ENCODE measurements around the gene STXBP6. TPM values are rescaled to one million over a fixed set of nuclear protein-coding genes. Genes with fewer than 3 reads are reported as not detected.
A peak's percentile ranks its signal among the peaks of the same experiment; 100 is the strongest.

Gene STXBP6
- total and polyA plus RNA-seq, 2 of the 13 experiments (the other 11 are each of a cell fraction or from before 2014, with no cell fraction given) = 35.3 to 42.8 TPM

DNA sequence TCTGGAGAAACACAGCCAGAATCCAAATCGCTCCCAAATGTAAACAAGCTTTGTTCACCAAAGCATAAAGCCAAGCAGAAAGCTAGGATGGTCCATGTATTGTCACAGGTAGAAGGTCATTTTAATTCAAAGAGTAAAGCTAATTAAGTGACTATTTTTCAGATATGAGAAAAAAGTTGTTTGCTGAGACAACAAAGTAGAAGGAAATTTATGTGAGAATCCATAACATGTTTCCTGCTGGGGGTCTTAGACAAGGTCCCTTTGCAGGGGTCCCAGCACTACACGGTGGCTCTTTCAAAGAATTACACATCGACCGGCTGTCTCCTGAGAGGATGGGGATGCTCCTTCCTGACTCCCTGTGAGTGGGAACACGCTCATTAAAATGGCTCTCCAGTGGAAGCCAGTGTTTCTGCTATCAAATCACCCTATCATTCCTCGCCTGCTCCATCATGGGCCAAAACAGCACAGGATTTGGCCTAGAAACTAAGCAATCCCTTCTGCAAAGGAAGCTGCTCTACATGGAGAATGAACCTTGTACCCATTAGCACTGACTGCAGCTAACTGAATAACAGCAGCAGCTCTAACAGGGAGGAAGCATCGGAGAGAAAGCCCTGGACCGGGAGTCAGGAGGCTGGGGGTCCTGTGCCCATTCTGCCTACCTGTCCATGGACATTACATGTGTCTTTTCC, 175.3 kb downstream of the STXBP6 start (continued):
- TF ChIP-seq, protein P1, sequence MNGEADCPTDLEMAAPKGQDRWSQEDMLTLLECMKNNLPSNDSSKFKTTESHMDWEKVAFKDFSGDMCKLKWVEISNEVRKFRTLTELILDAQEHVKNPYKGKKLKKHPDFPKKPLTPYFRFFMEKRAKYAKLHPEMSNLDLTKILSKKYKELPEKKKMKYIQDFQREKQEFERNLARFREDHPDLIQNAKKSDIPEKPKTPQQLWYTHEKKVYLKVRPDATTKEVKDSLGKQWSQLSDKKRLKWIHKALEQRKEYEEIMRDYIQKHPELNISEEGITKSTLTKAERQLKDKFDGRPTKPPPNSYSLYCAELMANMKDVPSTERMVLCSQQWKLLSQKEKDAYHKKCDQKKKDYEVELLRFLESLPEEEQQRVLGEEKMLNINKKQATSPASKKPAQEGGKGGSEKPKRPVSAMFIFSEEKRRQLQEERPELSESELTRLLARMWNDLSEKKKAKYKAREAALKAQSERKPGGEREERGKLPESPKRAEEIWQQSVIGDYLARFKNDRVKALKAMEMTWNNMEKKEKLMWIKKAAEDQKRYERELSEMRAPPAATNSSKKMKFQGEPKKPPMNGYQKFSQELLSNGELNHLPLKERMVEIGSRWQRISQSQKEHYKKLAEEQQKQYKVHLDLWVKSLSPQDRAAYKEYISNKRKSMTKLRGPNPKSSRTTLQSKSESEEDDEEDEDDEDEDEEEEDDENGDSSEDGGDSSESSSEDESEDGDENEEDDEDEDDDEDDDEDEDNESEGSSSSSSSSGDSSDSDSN (CRISPR knock-in tag; IDR thresholded peaks at IDR 0.05) = no peak
- no peak for TF ChIP-seq LCORL (IDR thresholded peaks at IDR 0.05)
- peak; percentile 56; the same call in 1 of the 2 replicates for TF ChIP-seq LCORL (CRISPR knock-in tag; IDR thresholded peaks at IDR 0.05)
- TF ChIP-seq RBFOX2 (IDR thresholded peaks at IDR 0.05; ENCODE audit: low read depth, low read length) = no peak
- TF ChIP-seq, protein P2, sequence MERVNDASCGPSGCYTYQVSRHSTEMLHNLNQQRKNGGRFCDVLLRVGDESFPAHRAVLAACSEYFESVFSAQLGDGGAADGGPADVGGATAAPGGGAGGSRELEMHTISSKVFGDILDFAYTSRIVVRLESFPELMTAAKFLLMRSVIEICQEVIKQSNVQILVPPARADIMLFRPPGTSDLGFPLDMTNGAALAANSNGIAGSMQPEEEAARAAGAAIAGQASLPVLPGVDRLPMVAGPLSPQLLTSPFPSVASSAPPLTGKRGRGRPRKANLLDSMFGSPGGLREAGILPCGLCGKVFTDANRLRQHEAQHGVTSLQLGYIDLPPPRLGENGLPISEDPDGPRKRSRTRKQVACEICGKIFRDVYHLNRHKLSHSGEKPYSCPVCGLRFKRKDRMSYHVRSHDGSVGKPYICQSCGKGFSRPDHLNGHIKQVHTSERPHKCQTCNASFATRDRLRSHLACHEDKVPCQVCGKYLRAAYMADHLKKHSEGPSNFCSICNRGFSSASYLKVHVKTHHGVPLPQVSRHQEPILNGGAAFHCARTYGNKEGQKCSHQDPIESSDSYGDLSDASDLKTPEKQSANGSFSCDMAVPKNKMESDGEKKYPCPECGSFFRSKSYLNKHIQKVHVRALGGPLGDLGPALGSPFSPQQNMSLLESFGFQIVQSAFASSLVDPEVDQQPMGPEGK (CRISPR knock-in tag; IDR thresholded peaks at IDR 0.05) = peak; percentile 31; the same call in 1 of the 2 replicates
- TF ChIP-seq ZMYM2 (CRISPR knock-in tag; IDR thresholded peaks at IDR 0.05) = no peak
- peak; percentile 71; the same call in 1 of the 2 replicates for TF ChIP-seq FOXA3 (CRISPR knock-in tag; IDR thresholded peaks at IDR 0.05)
- TF ChIP-seq, protein P3, sequence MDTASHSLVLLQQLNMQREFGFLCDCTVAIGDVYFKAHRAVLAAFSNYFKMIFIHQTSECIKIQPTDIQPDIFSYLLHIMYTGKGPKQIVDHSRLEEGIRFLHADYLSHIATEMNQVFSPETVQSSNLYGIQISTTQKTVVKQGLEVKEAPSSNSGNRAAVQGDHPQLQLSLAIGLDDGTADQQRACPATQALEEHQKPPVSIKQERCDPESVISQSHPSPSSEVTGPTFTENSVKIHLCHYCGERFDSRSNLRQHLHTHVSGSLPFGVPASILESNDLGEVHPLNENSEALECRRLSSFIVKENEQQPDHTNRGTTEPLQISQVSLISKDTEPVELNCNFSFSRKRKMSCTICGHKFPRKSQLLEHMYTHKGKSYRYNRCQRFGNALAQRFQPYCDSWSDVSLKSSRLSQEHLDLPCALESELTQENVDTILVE (CRISPR knock-in tag; IDR thresholded peaks at IDR 0.05) = peak; percentile 57; the same call in 1 of the 2 replicates
- TF ChIP-seq ELF4 (CRISPR knock-in tag; IDR thresholded peaks at IDR 0.05; ENCODE audit: borderline replicate concordance) = no peak
- TF ChIP-seq CEBPG (CRISPR knock-in tag; IDR thresholded peaks at IDR 0.05) = peak; percentile 70
- TF ChIP-seq NPAS2 (CRISPR knock-in tag; IDR thresholded peaks at IDR 0.05; ENCODE audit: borderline replicate concordance) = no peak
- no peak for TF ChIP-seq MTF2 (CRISPR knock-in tag; IDR thresholded peaks at IDR 0.05; ENCODE audit: borderline replicate concordance)
- TF ChIP-seq GZF1 (CRISPR knock-in tag; IDR thresholded peaks at IDR 0.05) = no peak
- TF ChIP-seq ZNF296 (CRISPR knock-in tag; conservative IDR thresholded peaks at IDR 0.05) = no peak
- no peak for TF ChIP-seq SMARCE1 (IDR thresholded peaks at IDR 0.05; ENCODE audit: borderline replicate concordance)
- TF ChIP-seq, protein P4, sequence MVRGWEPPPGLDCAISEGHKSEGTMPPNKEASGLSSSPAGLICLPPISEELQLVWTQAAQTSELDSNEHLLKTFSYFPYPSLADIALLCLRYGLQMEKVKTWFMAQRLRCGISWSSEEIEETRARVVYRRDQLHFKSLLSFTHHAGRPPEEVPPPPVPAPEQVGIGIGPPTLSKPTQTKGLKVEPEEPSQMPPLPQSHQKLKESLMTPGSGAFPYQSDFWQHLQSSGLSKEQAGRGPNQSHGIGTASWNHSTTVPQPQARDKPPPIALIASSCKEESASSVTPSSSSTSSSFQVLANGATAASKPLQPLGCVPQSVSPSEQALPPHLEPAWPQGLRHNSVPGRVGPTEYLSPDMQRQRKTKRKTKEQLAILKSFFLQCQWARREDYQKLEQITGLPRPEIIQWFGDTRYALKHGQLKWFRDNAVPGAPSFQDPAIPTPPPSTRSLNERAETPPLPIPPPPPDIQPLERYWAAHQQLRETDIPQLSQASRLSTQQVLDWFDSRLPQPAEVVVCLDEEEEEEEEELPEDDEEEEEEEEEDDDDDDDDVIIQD (CRISPR knock-in tag; IDR thresholded peaks at IDR 0.05; ENCODE audit: low read depth) = peak; percentile 96
- 0 out of 2 replicates have a peak, but pooled peaks have one; percentile 17 for TF ChIP-seq JUN (CRISPR knock-in tag; IDR thresholded peaks at IDR 0.05)
- TF ChIP-seq KDM5A (IDR thresholded peaks at IDR 0.05; ENCODE audit: borderline replicate concordance, low read length) = no peak
- TF ChIP-seq ZNF260 (CRISPR knock-in tag; IDR thresholded peaks at IDR 0.05; ENCODE audit: borderline replicate concordance, low read depth) = no peak
- no peak for TF ChIP-seq MEF2D (CRISPR knock-in tag; IDR thresholded peaks at IDR 0.05)
- TF ChIP-seq HOXA3 (CRISPR knock-in tag; IDR thresholded peaks at IDR 0.05) = peak; percentile 12; the same call in 1 of the 2 replicates
- TF ChIP-seq ZNF724P (CRISPR knock-in tag; IDR thresholded peaks at IDR 0.05; ENCODE audit: borderline replicate concordance) = no peak
- TF ChIP-seq ZNF747 (CRISPR knock-in tag; IDR thresholded peaks at IDR 0.05; ENCODE audit: borderline replicate concordance) = 0 out of 2 replicates have a peak, but pooled peaks have one; percentile 30
- no peak for TF ChIP-seq ZNF367 (CRISPR knock-in tag; IDR thresholded peaks at IDR 0.05; ENCODE audit: borderline replicate concordance)

All from HepG2 (cell line).